Astrocyte of the cerebellum (primary cell): ENCODE measurements around the gene NACC1.
A peak's percentile ranks its signal among the peaks of the same experiment; 100 is the strongest.

Experiments
- DNase-seq: peaks from one replicate; pipeline ENCODE4 v3.0.0-alpha.2; 2011; ENCODE audit warnings: low read depth
- H3K4me3 ChIP-seq: 2 replicates; pipeline ENCODE4 v1.5.1; 2011; ENCODE audit warnings: mild to moderate bottlenecking, low read depth, low read length, moderate library complexity
- CTCF ChIP-seq: IDR thresholded peaks from 2 replicates; pipeline ENCODE4 v1.5.1; 2012; ENCODE audit warnings: low read length, low read depth, moderate library complexity, mild to moderate bottlenecking; ENCODE audit errors: missing control alignments
- in situ Hi-C: cut with HindIII; loops from 2 replicates; pipeline ENCODE4 v1.10.0; 2017; ENCODE audit warnings: low sequenced_read_pairs

The NACC1 gene

GRCh38 chr19:13110099-13110610 is 7.9 kb upstream of the NACC1 start:
- no peak for TF ChIP-seq CTCF
- no peak for DNase-seq
- in situ Hi-C loops: no loop called here
- H3K4me3 ChIP-seq: no peak overlapping the region

DNA sequence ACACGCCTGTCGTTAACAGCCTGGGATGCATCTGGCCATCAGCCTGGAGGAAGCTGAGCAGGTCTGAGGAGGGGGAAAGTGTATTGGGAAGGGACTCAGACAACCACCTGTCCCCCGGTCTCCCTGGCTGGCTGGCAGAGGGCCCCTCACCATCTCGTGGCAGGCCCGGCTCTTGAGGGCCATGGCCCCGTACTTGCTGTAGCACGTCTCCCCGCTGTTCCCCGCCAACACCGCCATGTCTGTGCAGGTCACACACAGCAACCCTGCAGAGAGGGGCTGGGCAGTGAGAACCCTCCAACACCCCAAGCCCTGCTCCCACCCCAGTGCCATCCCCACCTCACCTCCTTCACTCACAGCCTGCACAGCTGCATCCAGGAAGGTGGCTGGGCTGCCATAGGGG is 5.5 kb upstream of the NACC1 start:
- DNase-seq: no peak
- in situ Hi-C loops: no loop called here
- TF ChIP-seq CTCF: no peak
- H3K4me3 ChIP-seq: no peak overlapping the region

DNA sequence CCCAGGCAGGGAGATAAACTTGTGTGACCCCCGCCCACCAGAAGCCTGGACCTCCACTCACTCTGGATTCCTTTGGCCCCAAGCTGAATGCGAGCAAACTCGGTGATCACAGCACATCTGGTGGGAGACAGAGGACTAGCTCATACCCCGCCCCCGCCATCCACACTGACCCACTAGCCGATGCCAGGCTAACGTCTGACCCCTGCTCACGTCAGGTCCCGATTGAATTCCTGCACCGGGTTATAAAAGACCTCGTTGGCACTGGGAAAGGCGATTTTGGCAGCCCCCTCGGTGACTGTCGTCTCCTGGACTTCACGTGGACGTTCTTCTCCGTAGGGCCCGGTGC is 2.2 kb upstream of the NACC1 start:
- no peak for DNase-seq
- TF ChIP-seq CTCF: no peak
- H3K4me3 ChIP-seq: peak overlapping the region; percentile 83
- in situ Hi-C loops: no loop called here

- no peak for TF ChIP-seq CTCF
- in situ Hi-C loops: no loop called here
- peak; percentile 83 for DNase-seq
- H3K4me3 ChIP-seq: peak within 1 kb of the TSS; percentile 83
These were observed 1.5 kb upstream of the NACC1 start, which contains the start of gene TRMT1 for GRCh38 chr19:13116282-13117175. TSS of gene TRMT1 (minus strand) at chr19:13116740. CDS start at chr19:13116399, 341 bp downstream.

DNA sequence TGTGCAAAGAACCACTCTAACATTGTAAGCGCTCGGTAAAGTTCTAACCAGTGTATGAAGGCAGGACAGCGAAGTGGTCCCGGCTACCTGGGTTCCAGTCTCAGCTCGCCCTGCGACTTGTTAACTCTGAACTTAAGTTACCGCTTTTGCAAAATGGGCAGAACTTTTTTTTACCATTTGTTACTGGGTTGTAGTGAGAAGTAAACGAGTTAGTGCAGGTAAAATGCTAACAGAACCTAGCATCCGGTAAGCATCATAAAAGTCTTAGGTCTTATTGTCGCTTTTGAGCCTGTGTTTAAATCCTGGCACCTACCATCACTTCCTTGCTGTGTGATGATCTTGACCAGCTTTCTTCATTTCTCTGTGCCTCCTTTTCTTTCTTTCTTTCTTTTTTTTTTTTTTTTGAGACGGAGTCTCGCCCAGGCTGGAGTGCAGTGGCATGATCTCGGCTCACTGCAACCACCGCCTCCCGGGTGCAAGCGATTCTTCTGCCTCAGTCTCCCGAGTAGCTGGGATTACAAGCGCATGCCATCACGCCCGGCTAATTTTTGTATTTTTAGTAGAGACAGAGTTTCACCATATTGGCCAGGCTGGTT is 790 bp upstream of the NACC1 start:
- DNase-seq: no peak
- in situ Hi-C loops: no loop called here
- TF ChIP-seq CTCF: no peak
- peak overlapping the region; percentile 83 for H3K4me3 ChIP-seq

- no peak for DNase-seq
- peak overlapping the region; percentile 91 for H3K4me3 ChIP-seq
- in situ Hi-C loops: no loop called here
- TF ChIP-seq CTCF: no peak
These were observed 545 bp downstream of the NACC1 start for GRCh38 chr19:13118424-13119193.
